ENCODE results near the gene AGK.
"Not testable (repeated sequence)": the region's sequence is repeated elsewhere in the genome, so short reads cannot be mapped to it uniquely, and the experiment has no call there.

The AGK gene

DNA sequence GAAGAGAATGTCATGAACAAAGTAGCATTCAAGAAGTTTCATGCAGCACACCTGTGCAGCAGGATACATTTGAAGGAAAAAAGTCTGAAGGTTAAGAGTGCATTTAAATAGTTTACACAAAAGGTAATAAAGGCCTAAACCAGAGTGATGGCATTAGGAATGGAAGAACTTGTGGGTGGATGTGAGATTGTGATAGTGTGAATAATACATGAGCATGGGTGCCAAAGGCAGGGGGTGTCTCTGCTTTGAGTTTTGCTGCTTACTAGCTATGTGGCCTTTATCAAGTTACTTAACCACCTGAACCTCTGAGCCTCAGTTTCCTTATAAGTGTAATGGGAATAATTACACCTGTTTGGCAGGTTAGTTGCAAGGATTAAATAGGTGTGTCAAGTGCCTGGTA is 21.0 kb downstream of the AGK start:
- no peak overlapping the region for H3K4me3 ChIP-seq (ENCODE audit: low read depth, low read length)
- in situ Hi-C loops (cut with HindIII; ENCODE audit: low sequenced_read_pairs): no loop called here
- TF ChIP-seq, protein P1, sequence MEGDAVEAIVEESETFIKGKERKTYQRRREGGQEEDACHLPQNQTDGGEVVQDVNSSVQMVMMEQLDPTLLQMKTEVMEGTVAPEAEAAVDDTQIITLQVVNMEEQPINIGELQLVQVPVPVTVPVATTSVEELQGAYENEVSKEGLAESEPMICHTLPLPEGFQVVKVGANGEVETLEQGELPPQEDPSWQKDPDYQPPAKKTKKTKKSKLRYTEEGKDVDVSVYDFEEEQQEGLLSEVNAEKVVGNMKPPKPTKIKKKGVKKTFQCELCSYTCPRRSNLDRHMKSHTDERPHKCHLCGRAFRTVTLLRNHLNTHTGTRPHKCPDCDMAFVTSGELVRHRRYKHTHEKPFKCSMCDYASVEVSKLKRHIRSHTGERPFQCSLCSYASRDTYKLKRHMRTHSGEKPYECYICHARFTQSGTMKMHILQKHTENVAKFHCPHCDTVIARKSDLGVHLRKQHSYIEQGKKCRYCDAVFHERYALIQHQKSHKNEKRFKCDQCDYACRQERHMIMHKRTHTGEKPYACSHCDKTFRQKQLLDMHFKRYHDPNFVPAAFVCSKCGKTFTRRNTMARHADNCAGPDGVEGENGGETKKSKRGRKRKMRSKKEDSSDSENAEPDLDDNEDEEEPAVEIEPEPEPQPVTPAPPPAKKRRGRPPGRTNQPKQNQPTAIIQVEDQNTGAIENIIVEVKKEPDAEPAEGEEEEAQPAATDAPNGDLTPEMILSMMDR (IDR thresholded peaks at IDR 0.05; ENCODE audit: low read depth, low read length): no peak
- DNase-seq (ENCODE audit: low read depth, low spot score): no peak

DNA sequence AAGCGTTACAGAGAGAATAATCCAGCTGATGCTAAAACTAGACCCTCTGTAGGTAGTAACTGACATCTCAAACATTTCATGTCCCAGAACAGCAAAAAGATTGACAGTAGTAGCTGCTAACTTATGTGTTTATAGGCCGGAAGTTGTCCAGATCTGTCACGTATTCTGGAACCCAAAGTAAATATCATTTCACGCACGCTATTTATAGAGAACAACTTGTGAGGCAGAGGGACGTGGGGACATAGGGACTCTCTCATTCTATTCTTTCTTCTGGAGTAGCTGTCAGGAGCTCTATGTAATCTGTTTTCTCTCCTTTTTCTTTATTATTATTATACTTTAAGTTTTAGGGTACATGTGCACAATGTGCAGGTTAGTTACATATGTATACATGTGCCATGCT is 22.3 kb downstream of the AGK start:
- no peak for DNase-seq (ENCODE audit: low read depth, low spot score)
- in situ Hi-C loops (cut with HindIII; ENCODE audit: low sequenced_read_pairs): no loop called here
- TF ChIP-seq, protein P1 (IDR thresholded peaks at IDR 0.05; ENCODE audit: low read depth, low read length): no peak
- H3K4me3 ChIP-seq (ENCODE audit: low read depth, low read length): no peak overlapping the region

DNA sequence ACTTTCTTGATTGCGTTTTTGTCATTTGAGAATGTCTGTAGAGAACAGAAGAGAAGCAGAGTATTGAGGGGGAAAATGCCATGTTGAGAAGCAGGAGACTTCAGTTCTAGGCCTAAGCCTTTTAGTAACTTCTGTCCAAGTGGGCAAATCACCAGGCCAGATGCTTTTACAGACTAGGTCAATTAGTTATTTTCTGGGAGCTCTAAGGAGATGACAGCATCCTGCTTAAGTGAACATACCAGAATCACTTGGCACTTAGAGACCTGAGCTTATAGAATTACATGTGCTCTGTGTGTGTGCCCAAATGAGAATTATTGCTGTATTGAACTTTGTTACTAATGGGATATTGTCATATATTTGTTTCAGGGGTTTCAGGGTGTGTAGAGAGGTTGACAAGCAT is 24.0 kb downstream of the AGK start:
- H3K4me3 ChIP-seq (ENCODE audit: low read depth, low read length): no peak overlapping the region
- TF ChIP-seq, protein P1 (IDR thresholded peaks at IDR 0.05; ENCODE audit: low read depth, low read length): no peak
- in situ Hi-C loops (cut with HindIII; ENCODE audit: low sequenced_read_pairs): no loop called here
- no peak for DNase-seq (ENCODE audit: low read depth, low spot score)

DNA sequence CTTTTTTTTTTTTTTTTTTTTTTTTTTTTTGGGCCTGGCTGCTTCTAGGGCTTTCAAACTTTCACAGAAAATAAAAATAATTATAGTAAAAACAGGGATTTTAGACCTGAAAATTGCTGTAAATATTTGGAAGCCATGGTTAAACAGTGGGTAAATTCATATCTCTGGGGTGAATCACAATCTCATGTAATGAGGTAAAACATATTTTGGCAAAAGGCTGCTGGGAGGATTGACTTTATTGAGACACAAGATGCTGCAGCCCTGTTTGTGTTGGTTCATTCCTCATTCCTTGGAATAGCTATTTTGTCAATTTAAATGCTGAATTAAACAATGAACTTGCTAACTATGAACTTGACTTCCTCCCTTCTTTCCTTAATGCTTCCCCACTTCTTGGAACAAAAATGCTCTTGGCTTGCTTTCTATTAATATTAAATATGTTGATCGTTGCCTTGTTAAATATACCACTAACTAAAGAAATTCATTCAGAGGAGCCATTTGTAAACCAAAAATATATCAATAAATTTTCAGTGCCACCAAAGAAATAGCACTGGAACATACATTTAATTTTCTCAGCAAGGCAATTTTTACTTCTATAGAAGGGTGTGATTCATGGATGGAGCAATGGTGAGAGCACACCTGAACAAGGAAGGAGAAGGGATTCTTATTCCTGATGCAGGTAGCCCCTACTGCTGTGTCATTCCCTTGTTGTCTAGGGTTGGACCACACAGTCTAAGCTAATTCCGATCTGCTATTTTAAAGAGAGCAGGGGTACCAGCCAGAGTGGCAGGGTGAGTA is 24.6 kb downstream of the AGK start:
- DNase-seq (ENCODE audit: low read depth, low spot score): no peak
- TF ChIP-seq, protein P1 (IDR thresholded peaks at IDR 0.05; ENCODE audit: low read depth, low read length): no peak
- no peak overlapping the region for H3K4me3 ChIP-seq (ENCODE audit: low read depth, low read length)
- in situ Hi-C loops (cut with HindIII; ENCODE audit: low sequenced_read_pairs): no loop called here

DNA sequence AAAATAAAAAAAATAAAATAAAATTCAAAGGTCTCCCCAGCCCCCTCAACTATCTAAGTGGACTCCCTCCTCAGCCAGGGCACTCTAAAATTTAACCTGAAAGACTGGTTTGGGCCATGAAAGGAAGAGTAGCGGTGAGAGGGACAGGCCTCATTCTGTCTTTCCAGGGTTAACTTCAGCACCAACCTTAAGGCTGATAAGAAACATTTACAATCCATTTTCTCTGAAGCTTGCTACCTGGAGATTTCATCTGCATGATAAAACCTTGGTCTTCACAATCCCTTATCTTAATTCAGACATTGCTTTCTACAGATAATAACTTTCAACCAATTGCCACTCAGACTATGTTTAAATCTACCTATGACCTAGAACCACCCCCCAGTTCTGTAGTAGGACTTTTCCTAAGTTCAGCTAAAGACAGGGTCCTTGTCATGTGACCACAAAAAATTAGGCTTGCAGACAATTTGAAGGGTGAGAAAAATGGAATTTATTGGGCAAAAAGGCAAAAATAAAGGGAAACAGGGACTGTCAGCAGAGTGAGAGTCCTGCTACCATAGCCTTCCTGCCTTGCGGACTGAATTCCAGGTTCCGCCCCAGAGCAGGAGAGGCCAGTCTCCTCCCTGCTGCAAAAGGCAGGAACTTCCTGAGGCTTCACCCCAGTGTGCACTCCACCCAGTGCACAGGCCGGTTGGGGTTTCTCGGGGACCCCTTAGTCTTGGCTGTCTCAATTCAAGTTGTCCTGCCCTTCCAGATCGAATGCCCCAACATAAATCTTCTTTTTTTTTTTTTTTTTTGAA is 26.0 kb downstream of the AGK start:
- no peak for DNase-seq (ENCODE audit: low read depth, low spot score)
- TF ChIP-seq, protein P1 (IDR thresholded peaks at IDR 0.05; ENCODE audit: low read depth, low read length): no peak
- in situ Hi-C loops (cut with HindIII; ENCODE audit: low sequenced_read_pairs): no loop called here
- no peak overlapping the region for H3K4me3 ChIP-seq (ENCODE audit: low read depth, low read length)

DNA sequence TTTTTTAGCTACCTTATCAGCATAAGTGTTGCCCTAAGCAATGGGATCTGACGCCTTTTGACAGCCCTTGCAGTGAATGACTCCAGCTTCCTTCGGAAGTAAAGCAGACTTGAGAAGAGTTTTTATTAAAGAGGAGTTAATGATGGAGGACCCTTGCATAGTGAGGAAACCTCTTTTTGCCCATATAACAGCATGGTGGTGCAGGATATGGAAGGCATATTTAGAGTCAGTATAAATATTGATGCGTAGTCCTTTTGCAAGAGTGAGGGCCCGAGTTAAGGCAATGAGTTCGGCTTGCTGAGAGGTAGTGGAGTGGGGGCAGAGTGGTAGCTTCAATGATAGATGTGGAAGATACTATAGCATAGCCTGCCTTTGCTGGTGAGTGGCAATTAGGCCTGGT is 28.7 kb downstream of the AGK start:
- in situ Hi-C loops (cut with HindIII; ENCODE audit: low sequenced_read_pairs); H3K4me3 ChIP-seq (ENCODE audit: low read depth, low read length); DNase-seq (ENCODE audit: low read depth, low spot score): not testable (repeated sequence)

DNA sequence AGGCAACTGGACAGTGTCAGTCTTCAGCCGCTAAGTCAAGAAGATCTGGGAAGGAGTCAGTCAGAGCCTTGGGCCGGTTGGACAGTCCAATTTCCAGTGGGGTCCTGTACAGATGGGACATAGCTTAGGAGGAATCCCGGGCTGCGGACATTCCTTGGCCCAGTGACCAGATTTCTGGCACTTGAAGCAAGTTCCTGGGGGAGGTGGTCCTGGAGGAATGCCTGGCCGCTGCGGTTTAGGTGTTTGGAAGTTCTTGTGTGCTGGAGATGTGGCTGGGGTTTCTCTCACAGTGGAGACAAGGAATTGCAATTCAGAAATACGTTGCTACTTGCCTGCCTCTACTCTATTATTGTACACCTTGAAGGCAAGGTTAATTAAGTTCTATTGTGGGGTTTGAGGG is 30.9 kb downstream of the AGK start:
- in situ Hi-C loops (cut with HindIII; ENCODE audit: low sequenced_read_pairs); H3K4me3 ChIP-seq (ENCODE audit: low read depth, low read length); DNase-seq (ENCODE audit: low read depth, low spot score): not testable (repeated sequence)

All from astrocyte of the spinal cord (primary cell).